GM23248 (cell line): ENCODE results near the gene GTF2I.

Experiments used
- EZH2 ChIP-seq: fragments of 200-600 bp; sonication (generic); IDR thresholded peaks from 2 replicates; pipeline ENCODE4 v1.6.1; 2018; ENCODE audit warnings: antibody characterized with exemption, mild to moderate bottlenecking; ENCODE audit not compliant: insufficient read depth, poor library complexity, severe bottlenecking
- EZH2phosphoT487 ChIP-seq: fragments of 200-600 bp; sonication (generic); IDR thresholded peaks from 2 replicates; pipeline ENCODE4 v1.6.1; 2018; ENCODE audit warnings: antibody characterized with exemption, moderate library complexity, mild to moderate bottlenecking, low read depth; ENCODE audit not compliant: insufficient read depth

- TF ChIP-seq EZH2phosphoT487: no peak
- no peak for TF ChIP-seq EZH2
Measured at GRCh38 chr7:74718336-74718735, 60.8 kb downstream of the GTF2I start.
